SKM-1 (cell line): ENCODE data around the gene GDPD5.

Source experiments
- DNase-seq: peaks from one replicate; lab custom pipeline; 2025; ENCODE audit not compliant: unreplicated experiment; lab: John Stamatoyannopoulos, UW

Gene GDPD5

DNA sequence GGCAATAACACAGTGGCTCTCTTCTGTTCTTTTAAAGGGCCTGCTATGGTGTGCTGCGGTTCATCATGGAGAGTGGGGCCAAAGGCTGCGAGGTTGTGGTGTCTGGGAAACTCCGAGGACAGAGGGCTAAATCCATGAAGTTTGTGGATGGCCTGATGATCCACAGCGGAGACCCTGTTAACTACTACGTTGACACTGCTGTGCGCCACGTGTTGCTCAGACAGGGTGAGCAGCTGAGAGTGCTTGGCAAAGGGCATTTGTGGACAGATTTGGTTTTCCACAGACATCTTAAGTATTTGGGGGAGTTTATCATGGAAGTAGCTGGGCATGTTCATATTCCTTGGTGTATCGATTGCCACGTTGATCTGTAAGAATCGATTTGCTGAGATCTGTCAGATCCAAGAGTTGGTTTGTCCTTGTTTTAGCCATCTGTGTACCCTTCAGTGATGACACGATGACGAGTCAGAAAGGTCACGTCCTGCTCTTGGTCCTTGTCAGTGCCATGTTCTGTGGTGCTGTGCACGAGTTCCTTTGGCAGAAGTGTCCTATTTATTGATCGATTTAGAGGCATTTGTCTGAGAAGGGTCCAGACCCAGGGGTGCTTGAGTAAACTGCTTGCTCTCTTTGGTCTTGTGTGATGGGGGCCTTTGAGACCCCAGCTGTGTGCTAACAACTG lies 121.6 kb downstream of the GDPD5 start:
- DNase-seq, result no peak

DNA sequence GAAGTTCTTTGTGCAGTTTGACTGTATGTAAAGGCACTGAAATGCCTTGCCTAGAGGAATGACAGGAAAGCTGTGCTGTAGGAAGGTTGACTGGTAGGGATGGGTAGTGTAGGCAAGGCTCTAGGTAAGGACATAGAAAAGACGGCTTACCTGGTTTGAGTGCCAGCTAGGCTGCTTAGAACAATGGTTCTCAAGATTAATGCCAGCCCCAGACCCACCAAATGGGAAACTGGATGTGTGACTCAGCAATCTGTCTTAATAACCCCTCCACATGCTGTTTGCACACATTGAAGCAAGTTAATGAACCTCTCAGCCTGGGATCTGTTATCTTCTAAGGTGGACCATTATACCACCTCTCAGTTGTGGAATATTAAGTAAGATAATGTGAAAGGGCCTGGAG lies 122.7 kb downstream of the GDPD5 start:
- DNase-seq, result no peak

DNA sequence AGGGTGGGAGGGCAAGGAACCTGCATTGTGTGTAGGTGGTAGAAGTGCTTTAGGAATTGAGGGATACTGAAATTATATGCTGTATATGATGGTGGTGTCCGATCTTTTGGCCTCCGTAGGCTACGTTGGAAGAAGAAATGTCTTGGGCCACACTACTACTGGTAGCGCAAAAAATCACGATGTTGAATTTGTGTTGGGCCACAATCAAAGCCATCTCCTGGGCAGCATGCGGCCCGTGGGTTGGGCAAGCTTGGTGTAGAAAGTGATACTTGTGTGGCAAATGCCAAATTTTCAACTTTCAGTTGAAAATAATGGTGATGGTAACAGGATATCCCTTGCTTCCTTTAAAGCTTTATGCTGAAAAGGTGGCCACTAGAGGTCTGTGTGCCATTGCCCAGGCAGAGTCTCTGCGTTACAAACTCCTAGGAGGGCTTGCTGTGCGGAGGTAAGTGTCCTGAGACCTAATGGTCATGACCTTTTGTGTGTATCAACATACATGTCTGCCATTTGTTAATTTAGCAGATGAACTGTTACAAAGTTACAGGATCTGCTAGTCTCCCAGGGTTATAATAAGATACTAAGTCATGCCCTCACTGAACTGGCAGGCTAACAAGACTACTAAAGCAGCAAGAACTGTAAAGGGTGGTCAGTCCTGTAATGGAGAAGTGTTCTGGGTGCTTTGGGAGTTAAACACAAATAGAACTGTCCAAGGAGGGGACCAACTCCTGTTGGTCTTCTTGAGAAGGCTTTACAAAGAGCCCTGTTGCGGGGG lies 123.6 kb downstream of the GDPD5 start:
- DNase-seq, result no peak

DNA sequence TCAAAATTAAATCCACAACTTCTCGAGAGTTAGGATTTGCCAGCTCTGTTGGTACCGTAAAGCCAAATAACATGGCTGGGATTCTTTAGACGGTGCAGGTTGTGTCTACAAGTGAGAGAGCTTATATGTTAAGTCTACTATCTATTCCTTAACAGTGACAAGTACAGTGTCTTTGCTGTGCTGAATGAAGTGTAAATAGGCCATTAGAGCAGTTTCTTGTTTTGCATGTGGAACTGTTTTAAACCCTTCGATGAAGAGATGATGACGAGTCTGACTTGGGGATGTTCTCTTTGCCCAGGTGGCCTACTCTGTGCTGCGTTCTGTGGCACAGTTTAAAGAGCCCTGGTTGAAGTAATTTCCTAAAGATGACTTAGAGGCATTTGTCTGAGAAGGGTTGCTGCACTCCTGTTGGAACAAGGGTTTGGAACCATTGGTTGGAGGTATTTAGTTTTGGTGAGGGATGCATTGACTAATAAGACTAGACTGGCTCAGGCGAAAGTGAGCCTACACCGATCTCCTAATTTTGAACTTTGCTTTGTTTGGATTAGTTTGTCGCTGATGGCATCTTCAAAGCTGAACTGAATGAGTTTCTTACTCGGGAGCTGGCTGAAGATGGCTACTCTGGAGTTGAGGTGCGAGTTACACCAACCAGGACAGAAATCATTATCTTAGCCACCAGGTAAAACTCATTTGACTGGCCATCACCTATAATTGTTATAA lies 125.4 kb downstream of the GDPD5 start:
- no peak for DNase-seq

DNA sequence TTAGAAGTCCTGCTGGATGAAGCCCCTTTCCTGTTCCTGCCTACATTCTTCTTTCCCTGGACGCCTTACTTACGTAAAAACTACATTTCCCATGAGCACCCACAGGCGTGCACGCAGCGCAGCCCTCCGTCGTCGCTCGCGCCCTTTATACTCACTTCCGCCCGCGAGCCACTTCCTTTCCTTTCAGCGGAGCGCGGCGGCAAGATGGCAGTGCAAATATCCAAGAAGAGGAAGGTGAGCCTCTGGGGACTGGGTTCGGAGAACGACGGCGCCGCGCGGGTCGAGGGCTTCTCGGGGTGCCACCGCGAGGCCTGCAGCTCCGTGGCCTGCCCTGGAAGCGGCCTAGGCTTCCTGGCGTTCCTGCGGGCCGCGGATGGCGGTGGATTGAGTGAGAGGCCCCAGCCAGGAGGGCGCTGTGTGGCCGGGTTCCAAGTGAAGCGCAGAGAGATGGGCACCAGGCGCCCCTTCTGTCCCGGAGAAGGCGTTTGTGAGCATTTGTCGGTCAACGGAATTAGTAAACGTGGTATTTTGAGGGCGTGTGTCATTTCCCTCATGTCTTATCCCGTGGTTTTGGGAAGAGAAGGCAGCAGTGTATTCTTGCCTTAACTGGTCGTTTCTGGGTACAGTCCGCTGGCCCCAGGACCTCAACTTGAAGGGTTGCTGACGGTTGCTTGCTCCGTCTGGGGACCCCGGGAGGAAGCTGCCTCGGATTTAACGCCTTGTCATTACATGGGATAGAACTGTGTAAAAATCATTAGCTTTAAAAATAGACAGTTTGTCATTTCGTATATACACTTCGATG lies 126.2 kb downstream of the GDPD5 start, which contains the start of gene RPS3:
RPS3 (plus strand) TSS at position 175 of the 802 bp plus-strand sequence; CDS start at position 205, 30 bp downstream.
- peak; percentile 90 for DNase-seq

DNA sequence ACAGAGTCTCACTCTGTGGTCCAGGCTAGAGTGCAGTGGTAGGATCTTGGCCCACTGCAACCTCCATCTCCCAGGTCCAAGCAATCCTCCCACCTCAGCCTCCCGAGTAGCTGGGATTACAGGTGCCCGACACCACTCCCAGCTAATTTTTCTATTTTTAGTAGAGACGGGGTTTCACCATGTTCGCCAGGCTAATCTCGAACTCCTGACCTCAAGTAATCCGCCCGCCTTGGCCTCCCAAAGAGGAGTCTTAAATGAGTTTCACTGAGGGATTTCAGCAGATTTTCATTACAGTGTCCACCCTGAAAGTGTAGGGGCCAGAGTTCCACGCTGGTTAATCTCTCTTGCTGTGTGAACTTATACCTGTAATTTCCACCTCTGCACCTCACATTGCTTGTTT lies 126.8 kb downstream of the GDPD5 start:
- DNase-seq, result no peak

DNA sequence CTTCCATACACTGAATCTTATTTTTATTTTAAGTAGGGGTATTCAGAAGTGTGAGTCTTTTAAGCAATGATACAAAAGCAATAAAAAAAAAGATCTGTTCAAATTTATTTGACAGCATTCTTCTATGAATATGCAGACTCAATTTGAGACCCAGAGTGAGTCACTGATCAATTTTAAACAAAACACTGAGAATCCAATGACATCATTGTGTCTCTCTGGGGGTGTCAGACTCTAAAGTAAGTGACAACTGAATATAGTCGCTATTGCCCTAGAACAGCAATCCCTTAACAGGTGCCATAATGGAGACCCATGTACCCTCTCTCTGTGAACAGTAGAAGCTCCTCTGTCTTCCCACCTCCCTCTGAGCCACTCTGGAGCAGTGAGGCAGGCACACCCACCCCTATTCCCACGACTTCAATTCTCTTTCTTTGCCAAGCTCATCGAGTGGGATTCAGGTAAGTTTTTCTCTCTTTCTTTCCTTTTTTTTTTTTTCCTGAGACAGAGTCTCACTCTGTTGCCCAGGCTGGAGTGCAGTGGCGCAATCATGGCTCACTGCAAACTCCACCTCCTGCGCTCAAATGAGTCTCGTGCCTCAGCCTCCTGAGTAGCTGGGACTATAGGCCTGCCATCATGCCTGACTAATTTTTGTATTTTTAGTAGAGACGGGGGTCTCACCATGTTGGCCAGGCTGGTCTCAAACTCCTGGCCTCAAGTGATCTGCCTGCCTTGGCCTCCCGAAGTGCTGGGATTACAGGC lies 131.5 kb downstream of the GDPD5 start:
- DNase-seq, result no peak

DNA sequence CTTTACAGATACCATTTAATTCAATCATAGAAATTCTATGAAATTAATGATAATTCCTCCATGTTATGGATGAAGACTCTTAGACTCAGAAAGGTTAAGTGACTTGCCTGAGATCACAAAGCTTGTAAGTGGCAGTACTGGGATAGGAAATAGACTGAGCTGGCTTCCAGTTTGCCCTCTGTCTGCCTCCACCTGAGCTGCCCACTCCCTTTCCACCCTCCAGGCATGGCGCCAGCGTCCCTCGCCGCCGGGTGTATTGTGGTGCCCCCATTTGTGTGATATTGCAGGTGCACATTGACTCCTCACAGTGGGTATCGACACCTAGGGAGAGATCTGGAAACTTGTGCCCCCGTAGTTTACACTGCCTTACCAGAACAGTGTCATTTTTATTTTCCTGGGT lies 135.8 kb downstream of the GDPD5 start:
- DNase-seq, result no peak

DNA sequence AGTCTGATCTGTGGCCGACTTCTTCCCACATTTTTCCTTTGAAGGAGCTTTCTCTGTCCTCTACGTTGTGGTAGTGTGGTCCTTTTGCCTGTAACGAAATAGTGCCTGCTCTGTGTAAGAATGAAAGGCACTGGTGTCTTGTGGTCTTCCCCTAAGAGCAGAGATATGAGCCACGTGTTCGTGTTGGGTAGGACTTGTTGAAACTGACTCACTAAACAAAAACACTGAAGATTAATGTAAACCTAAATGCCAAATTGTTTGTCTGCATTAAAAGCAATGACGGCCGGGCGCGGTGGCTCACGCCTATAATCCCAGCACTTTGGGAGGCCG lies 136.5 kb downstream of the GDPD5 start:
- no peak for DNase-seq

DNA sequence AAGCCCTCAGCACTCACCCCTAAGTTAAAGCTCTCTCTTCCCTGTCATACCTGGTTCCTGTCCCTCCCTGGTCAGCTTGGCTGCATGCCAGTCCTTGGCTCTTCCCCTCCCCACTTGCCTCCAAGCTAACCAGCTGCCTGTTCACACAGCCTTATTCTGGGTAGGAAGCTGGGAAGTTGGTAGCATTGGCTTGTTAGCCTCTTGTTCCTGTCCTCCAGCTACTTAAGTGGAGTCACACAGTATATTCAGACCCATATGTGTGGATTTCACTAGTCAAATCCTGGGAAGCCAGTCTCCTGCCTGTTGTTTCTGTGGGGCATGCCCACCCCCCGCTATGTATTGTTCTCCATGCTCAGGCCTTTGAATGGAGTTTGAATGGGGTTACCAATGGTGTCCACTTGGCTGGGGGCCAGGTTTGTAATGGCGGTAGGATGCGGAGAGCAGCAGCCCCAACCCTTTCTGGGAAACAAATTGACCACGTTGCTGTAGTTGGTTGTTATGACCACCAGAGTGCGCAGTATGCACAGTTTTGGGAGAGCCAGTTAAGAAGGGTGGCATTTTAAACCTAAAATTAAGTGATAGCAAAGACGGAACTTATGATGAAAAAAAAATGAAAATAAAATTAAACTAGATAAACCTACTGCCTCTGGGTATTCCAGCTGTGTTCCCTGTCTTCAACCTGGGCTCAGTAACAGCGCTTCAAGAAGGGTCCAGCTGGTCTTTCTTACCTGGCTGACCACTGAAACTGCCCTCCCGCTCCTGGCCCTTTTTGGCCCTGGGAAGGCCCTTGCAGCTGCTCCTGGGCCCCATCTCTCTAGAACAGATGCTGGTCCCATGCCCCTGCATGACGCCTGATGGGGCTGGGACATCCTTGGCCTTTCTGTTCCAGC lies 137.1 kb downstream of the GDPD5 start:
- peak; percentile 42 for DNase-seq

DNA sequence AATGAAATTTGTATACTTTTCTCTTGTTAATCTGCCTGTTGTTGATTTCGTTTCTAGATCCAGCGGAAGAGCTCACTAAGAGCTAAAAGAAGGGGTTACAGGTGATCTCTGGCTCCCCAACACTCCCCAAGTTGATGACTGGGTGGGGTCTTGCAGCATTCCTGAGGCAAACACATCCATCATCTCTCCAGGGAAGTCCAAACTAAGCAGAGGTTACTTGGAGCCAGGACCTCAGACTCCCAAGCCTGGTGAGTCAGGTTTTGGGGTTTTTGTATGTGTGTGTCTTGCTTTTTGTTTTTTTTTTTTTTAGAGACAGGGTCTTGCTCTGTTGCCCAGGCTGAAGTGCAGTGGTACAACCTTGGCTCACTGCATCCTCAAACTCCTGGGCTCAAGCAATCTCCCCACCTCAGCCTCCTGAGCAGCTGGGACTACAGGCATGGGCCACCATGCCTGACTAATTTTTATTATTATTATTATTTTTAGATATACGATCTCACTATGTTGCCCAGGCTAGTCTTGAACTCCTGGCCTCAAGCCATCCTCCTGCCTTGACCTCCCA lies 137.9 kb downstream of the GDPD5 start:
- DNase-seq, result no peak

DNA sequence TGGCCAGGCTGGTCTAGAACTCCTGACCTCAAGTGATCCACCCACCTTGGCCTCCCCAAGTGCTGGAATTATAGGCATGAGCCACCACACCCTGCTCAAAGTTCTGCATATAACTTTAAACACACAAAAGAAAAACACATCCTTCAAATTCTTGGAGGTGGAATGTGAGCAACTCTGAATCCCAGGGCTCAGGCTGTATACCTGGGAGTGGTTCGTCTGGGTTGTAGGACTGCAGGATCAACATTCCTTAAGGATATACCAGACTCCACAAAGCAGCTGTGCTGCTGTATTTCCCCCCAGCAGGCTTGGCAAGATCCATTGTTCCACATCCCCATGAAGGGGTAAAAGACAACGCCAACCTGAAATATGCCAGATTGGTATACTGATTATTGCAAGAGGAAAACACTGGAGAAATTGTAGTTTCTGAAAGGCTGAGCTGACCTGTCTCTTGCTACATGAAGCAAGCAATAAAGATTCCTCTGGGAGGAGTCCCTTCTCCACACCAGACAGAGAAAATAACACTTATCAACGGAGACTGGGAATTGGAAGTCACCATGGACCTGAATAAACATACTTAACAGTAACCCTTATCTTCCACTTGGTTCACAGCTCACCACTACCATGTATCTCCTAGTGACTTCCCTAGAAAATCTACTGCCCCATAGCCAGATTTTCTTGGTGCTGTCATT lies 138.7 kb downstream of the GDPD5 start:
- DNase-seq, result no peak
